Measurements from ENCODE around the gene CCDC59.

CCDC59 gene

DNA sequence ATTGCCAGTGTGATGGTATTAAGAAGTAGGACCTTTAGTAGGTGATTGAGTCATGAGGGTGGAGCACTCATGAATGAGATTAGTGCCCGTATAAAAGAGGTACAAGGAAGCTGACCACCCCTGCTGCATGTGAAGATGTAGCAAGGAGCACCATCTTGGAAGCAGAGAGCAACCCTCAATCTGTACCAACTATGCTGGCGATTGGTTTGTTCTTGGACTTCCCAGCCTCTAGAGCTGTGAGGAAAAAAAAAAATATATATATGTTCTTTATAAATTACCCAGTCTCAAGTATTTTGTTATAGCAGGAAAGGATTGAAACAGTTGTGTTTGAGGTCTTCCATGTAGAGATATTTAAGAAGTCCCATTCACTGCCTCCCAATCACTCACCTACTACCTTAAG lies 17.0 kb upstream of the CCDC59 start:
- Histone ChIP-seq H3K4me1 (ENCODE audit: control insufficient read depth, insufficient read depth, low read length) (no peaks in the 10 kb centered on the region), H3K36me3 (ENCODE audit: control insufficient read depth in 2 of 2, insufficient read depth in 1 of 2, low read length in 2 of 2) (no peaks in the 10 kb centered on the region), H3K4me3 (ENCODE audit: low read depth, low read length) (no peak overlapping the region), H3K9me3 (ENCODE audit: control insufficient read depth, insufficient read depth, low read depth, low read length) (no peaks in the 10 kb centered on the region), H3K27ac (ENCODE audit: extremely low read depth, low read depth, low read length) (no peak overlapping the region)
- CTCF ChIA-PET, result no interaction called here
- POLR2A ChIA-PET, result no interaction called here
- TF ChIP-seq KLF1 (tag by site-specific recombination; IDR thresholded peaks at IDR 0.05) (no peak), ZNF112 (tag by site-specific recombination; IDR thresholded peaks at IDR 0.05) (no peak), ZNF623 (tag by site-specific recombination; IDR thresholded peaks at IDR 0.05) (no peak), BCL11B (tag by site-specific recombination; IDR thresholded peaks at IDR 0.05; ENCODE audit: low read depth) (no peak), ZFP41 (tag by site-specific recombination; IDR thresholded peaks at IDR 0.05; ENCODE audit: borderline replicate concordance) (no peak), ZNF549 (tag by site-specific recombination; IDR thresholded peaks at IDR 0.05) (no peak), ZNF354C (tag by site-specific recombination; IDR thresholded peaks at IDR 0.05; ENCODE audit: borderline replicate concordance, low read depth) (no peak), ZNF76 (tag by site-specific recombination; IDR thresholded peaks at IDR 0.05; ENCODE audit: borderline replicate concordance, low read depth) (no peak), ZNF19 (tag by site-specific recombination; IDR thresholded peaks at IDR 0.05; ENCODE audit: low read depth) (no peak), GLIS2 (tag by site-specific recombination; IDR thresholded peaks at IDR 0.05) (no peak), ZNF157 (tag by site-specific recombination; IDR thresholded peaks at IDR 0.05) (no peak), ZBTB48 (tag by site-specific recombination; IDR thresholded peaks at IDR 0.05) (no peak), SP7 (tag by site-specific recombination; IDR thresholded peaks at IDR 0.05) (no peak), ZNF830 (tag by site-specific recombination; IDR thresholded peaks at IDR 0.05; ENCODE audit: low read depth) (no peak), OSR2 (tag by site-specific recombination; IDR thresholded peaks at IDR 0.05) (no peak), ZNF24 (tag by site-specific recombination; IDR thresholded peaks at IDR 0.05) (no peak)
- TF ChIP-seq, protein P1, sequence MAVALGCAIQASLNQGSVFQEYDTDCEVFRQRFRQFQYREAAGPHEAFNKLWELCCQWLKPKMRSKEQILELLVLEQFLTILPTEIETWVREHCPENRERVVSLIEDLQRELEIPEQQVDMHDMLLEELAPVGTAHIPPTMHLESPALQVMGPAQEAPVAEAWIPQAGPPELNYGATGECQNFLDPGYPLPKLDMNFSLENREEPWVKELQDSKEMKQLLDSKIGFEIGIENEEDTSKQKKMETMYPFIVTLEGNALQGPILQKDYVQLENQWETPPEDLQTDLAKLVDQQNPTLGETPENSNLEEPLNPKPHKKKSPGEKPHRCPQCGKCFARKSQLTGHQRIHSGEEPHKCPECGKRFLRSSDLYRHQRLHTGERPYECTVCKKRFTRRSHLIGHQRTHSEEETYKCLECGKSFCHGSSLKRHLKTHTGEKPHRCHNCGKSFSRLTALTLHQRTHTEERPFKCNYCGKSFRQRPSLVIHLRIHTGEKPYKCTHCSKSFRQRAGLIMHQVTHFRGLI (tag by site-specific recombination; IDR thresholded peaks at IDR 0.05), result no peak
- TF ChIP-seq, protein P2, sequence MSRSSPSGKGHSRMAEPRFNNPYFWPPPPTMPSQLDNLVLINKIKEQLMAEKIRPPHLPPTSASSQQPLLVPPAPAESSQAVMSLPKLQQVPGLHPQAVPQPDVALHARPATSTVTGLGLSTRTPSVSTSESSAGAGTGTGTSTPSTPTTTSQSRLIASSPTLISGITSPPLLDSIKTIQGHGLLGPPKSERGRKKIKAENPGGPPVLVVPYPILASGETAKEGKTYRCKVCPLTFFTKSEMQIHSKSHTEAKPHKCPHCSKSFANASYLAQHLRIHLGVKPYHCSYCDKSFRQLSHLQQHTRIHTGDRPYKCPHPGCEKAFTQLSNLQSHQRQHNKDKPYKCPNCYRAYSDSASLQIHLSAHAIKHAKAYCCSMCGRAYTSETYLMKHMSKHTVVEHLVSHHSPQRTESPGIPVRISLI (tag by site-specific recombination; IDR thresholded peaks at IDR 0.05), result no peak
- TF ChIP-seq, protein P3, sequence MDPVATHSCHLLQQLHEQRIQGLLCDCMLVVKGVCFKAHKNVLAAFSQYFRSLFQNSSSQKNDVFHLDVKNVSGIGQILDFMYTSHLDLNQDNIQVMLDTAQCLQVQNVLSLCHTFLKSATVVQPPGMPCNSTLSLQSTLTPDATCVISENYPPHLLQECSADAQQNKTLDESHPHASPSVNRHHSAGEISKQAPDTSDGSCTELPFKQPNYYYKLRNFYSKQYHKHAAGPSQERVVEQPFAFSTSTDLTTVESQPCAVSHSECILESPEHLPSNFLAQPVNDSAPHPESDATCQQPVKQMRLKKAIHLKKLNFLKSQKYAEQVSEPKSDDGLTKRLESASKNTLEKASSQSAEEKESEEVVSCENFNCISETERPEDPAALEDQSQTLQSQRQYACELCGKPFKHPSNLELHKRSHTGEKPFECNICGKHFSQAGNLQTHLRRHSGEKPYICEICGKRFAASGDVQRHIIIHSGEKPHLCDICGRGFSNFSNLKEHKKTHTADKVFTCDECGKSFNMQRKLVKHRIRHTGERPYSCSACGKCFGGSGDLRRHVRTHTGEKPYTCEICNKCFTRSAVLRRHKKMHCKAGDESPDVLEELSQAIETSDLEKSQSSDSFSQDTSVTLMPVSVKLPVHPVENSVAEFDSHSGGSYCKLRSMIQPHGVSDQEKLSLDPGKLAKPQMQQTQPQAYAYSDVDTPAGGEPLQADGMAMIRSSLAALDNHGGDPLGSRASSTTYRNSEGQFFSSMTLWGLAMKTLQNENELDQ (tag by site-specific recombination; IDR thresholded peaks at IDR 0.05; ENCODE audit: low read depth), result no peak
- TF ChIP-seq, protein P4, sequence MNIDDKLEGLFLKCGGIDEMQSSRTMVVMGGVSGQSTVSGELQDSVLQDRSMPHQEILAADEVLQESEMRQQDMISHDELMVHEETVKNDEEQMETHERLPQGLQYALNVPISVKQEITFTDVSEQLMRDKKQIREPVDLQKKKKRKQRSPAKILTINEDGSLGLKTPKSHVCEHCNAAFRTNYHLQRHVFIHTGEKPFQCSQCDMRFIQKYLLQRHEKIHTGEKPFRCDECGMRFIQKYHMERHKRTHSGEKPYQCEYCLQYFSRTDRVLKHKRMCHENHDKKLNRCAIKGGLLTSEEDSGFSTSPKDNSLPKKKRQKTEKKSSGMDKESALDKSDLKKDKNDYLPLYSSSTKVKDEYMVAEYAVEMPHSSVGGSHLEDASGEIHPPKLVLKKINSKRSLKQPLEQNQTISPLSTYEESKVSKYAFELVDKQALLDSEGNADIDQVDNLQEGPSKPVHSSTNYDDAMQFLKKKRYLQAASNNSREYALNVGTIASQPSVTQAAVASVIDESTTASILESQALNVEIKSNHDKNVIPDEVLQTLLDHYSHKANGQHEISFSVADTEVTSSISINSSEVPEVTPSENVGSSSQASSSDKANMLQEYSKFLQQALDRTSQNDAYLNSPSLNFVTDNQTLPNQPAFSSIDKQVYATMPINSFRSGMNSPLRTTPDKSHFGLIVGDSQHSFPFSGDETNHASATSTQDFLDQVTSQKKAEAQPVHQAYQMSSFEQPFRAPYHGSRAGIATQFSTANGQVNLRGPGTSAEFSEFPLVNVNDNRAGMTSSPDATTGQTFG (tag by site-specific recombination; IDR thresholded peaks at IDR 0.05; ENCODE audit: borderline replicate concordance), result no peak
